OCI-LY3 (cell line): ENCODE results near the gene FGF7.

Source experiments
- H2AFZ ChIP-seq: fragments of 200-600, 300-600 bp; shearing (Covaris generic); 2 replicates; pipeline ENCODE4 v1.6.0; 2014; ENCODE audit warnings: antibody characterized with exemption, low read depth, low read length
- H3K27ac ChIP-seq: fragments of 200-600, 300-600 bp; sonication (generic); 2 replicates; pipeline ENCODE4 v1.5.1; 2014; ENCODE audit warnings: mild to moderate bottlenecking, low read length, moderate library complexity, mixed read lengths
- H3K27me3 ChIP-seq: fragments of 200-600, 300-600 bp; sonication (generic); 2 replicates; pipeline ENCODE4 v1.6.1; 2014; ENCODE audit warnings: low read depth, low read length, mixed read lengths
- H3K36me3 ChIP-seq: fragments of 200-600, 300-600 bp; sonication (generic); replicated peaks from 2 replicates; pipeline ENCODE3; 2014; ENCODE audit warnings: low read depth, low read length, mixed read lengths
- H3K4me1 ChIP-seq: fragments of 300-600, 200-600 bp; sonication (generic); 2 replicates; pipeline ENCODE4 v1.6.1; 2014; ENCODE audit warnings: low read length, mixed read lengths
- H3K4me2 ChIP-seq: fragments of 200-600, 300-600 bp; sonication (generic); 2 replicates; pipeline ENCODE4 v1.6.1; 2014; ENCODE audit warnings: low read length, mixed read lengths
- H3K4me3 ChIP-seq: fragments of 300-600, 200-600 bp; sonication (generic); 2 replicates; pipeline ENCODE4 v1.5.1; 2014; ENCODE audit warnings: antibody characterized with exemption, mild to moderate bottlenecking, low read length, moderate library complexity
- H3K79me2 ChIP-seq: fragments of 300-600, 200-600 bp; shearing (Covaris generic); 2 replicates; pipeline ENCODE4 v1.6.1; 2014; ENCODE audit warnings: mild to moderate bottlenecking, low read length, mixed read lengths
- H3K9ac ChIP-seq: fragments of 300-600, 200-600 bp; shearing (Covaris generic); 2 replicates; pipeline ENCODE4 v1.6.0; 2014; ENCODE audit warnings: mild to moderate bottlenecking, low read length, moderate library complexity
- H3K9me3 ChIP-seq: fragments of 200-600, 300-600 bp; shearing (Covaris generic); 2 replicates; pipeline ENCODE4 v1.6.1; 2014; ENCODE audit warnings: low read length, mixed read lengths; ENCODE audit not compliant: insufficient read depth
- H4K20me1 ChIP-seq: fragments of 200-600, 300-600 bp; sonication (generic); 2 replicates; pipeline ENCODE4 v1.6.1; 2016; ENCODE audit warnings: low read length, mixed read lengths; ENCODE audit not compliant: insufficient read depth
- CTCF ChIP-seq: fragments of 200-600, 300-600 bp; sonication (generic); IDR thresholded peaks from 2 replicates; pipeline ENCODE4 v1.5.1; 2014; ENCODE audit warnings: antibody characterized with exemption, low read length, low read depth
- EZH2phosphoT487 ChIP-seq: fragments of 200-600 bp; shearing (Covaris generic); IDR thresholded peaks from 2 replicates; pipeline ENCODE4 v1.6.1; 2018; ENCODE audit warnings: antibody characterized with exemption, mixed run types, low read depth

FGF7 gene

GRCh38 chr15:49492151-49492550 is 69.1 kb downstream of the FGF7 start:
- H3K36me3 ChIP-seq = no peaks in the 10 kb centered on the region
- H2AFZ ChIP-seq = no peak overlapping the region
- no peak overlapping the region for H3K27ac ChIP-seq
- no peak overlapping the region for H3K4me3 ChIP-seq
- H3K9me3 ChIP-seq = no peaks in the 10 kb centered on the region
- TF ChIP-seq EZH2phosphoT487 = no peak
- TF ChIP-seq CTCF = no peak
- no peak overlapping the region for H3K4me2 ChIP-seq
- H3K27me3 ChIP-seq = no peaks in the 10 kb centered on the region; the same call in 1 of the 2 replicates
- H3K79me2 ChIP-seq = no peaks in the 10 kb centered on the region
- no peaks in the 10 kb centered on the region for H4K20me1 ChIP-seq
- no peak overlapping the region for H3K9ac ChIP-seq
- no peaks in the 10 kb centered on the region for H3K4me1 ChIP-seq

GRCh38 chr15:49492830-49493229 is 69.8 kb downstream of the FGF7 start:
- no peaks in the 10 kb centered on the region for H4K20me1 ChIP-seq
- H3K4me2 ChIP-seq = no peak overlapping the region
- no peaks in the 10 kb centered on the region for H3K36me3 ChIP-seq
- H2AFZ ChIP-seq = no peak overlapping the region
- no peaks in the 10 kb centered on the region for H3K79me2 ChIP-seq
- no peaks in the 10 kb centered on the region for H3K4me1 ChIP-seq
- H3K9ac ChIP-seq = no peak overlapping the region
- no peaks in the 10 kb centered on the region; the same call in 1 of the 2 replicates for H3K27me3 ChIP-seq
- no peak overlapping the region for H3K27ac ChIP-seq
- TF ChIP-seq EZH2phosphoT487 = no peak
- TF ChIP-seq CTCF = no peak
- H3K9me3 ChIP-seq = no peaks in the 10 kb centered on the region
- H3K4me3 ChIP-seq = no peak overlapping the region

GRCh38 chr15:49494842-49495241 is 71.8 kb downstream of the FGF7 start:
- no peaks in the 10 kb centered on the region for H3K4me1 ChIP-seq
- no peak overlapping the region for H3K4me3 ChIP-seq
- H3K27me3 ChIP-seq = no peaks in the 10 kb centered on the region; the same call in 1 of the 2 replicates
- no peak overlapping the region for H3K27ac ChIP-seq
- TF ChIP-seq EZH2phosphoT487 = no peak
- no peak for TF ChIP-seq CTCF
- no peaks in the 10 kb centered on the region for H4K20me1 ChIP-seq
- H3K9ac ChIP-seq = no peak overlapping the region
- no peak overlapping the region for H2AFZ ChIP-seq
- no peaks in the 10 kb centered on the region for H3K9me3 ChIP-seq
- no peaks in the 10 kb centered on the region for H3K79me2 ChIP-seq
- H3K36me3 ChIP-seq = no peaks in the 10 kb centered on the region
- no peak overlapping the region for H3K4me2 ChIP-seq

- no peak overlapping the region for H3K27ac ChIP-seq
- TF ChIP-seq EZH2phosphoT487 (no peak), CTCF (no peak)
- H3K9ac ChIP-seq = no peak overlapping the region
These were observed 73.1 kb downstream of the FGF7 start for GRCh38 chr15:49495993-49496753.

More at GRCh38 chr15:49495993-49496753, 73.1 kb downstream of the FGF7 start:
- H3K4me1 ChIP-seq = no peaks in the 10 kb centered on the region
- no peaks in the 10 kb centered on the region for H3K36me3 ChIP-seq
- H3K79me2 ChIP-seq = no peaks in the 10 kb centered on the region
- no peak overlapping the region for H2AFZ ChIP-seq
- no peaks in the 10 kb centered on the region for H3K9me3 ChIP-seq
- H3K27me3 ChIP-seq = no peaks in the 10 kb centered on the region; the same call in 1 of the 2 replicates
- no peak overlapping the region for H3K4me3 ChIP-seq
- no peak overlapping the region for H3K4me2 ChIP-seq
- H4K20me1 ChIP-seq = no peaks in the 10 kb centered on the region
